ENCODE results near the gene CMBL.
"Not testable (repeated sequence)": the region's sequence is repeated elsewhere in the genome, so short reads cannot be mapped to it uniquely, and the experiment has no call there.

GRCh38 chr5:10310835-10311570, 3.3 kb upstream of the CMBL start:
- not testable (repeated sequence) for TF ChIP-seq CTCF, EZH2, EZH2phosphoT487 (IDR thresholded peaks at IDR 0.05)

Data from neural progenitor cell (in vitro differentiated cells).